Measurements from ENCODE around the gene SMIM30. TPM values are rescaled to one million over a fixed set of nuclear protein-coding genes. Genes with fewer than 3 reads are reported as not detected.
"Not testable (repeated sequence)": the region's sequence is repeated elsewhere in the genome, so short reads cannot be mapped to it uniquely, and the experiment has no call there.

The SMIM30 gene
- total RNA-seq, result 24.2 and 24.3 TPM in 2 replicates

DNA sequence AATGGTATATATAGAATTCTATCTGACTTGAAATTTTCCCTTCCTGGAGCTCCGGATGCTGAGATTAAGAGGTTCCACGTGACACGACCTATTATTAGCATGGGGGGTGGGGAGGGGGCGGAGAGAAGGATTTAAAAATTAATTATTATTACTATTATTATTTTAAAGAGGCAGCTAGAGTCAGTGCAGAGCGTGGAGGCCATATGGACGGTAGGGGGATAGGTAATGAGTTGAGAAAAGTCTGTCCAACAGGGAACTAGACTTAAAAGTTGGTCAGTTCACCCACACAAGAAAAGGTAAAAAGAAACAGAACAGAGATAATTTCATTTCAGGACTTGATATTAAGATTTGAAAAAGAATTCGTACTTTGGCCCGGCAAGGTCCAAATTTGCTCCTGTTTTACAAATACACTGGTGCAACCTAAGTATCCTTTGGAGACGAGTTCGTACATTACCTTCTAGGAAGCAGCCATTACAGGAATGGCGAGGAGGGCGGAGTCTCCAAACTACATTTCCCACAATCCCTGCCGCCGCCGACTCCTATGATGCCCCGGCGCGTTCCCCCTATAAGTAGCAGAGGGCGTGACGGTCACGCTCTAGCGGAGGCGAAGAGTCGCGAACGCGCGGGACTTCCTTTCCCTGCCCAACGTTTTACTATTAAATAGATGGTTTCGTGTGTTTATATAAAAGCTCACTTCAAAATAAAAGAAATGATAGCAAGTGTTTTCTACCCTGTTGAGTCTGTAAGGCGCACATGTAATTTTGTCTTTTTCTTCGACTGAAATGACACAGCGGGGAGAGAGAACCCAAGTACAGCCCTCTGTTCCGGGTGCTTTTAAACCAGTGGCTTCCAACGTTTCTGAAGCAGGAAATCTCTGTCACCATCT, at the start of gene SMIM30:
SMIM30 (minus strand) TSS at position 481 of the 886 bp plus-strand sequence. CDS start 976 bp downstream, outside the sequence.
- intact Hi-C loops (cut with micrococcal nuclease), result loop anchor here (1.0 to 10.0 kb wide), 6 partner anchors 31 to 912 kb away; partner anchors contain the start of genes DOCK4, IFRD1, TMEM168 and ZNF277

- intact Hi-C loops (cut with micrococcal nuclease), result not testable (repeated sequence)
Measured at GRCh38 chr7:113166176-113166575, 47.8 kb upstream of the SMIM30 start.

- intact Hi-C loops (cut with micrococcal nuclease), result no loop called here
Measured at GRCh38 chr7:113161050-113161449, 42.7 kb upstream of the SMIM30 start.

- intact Hi-C loops (cut with micrococcal nuclease), result loop anchor here (1.0 kb wide), 1 partner anchor 261 kb away; no protein-coding TSS in a partner anchor
Measured at GRCh38 chr7:113159746-113160339, 41.5 kb upstream of the SMIM30 start.

DNA sequence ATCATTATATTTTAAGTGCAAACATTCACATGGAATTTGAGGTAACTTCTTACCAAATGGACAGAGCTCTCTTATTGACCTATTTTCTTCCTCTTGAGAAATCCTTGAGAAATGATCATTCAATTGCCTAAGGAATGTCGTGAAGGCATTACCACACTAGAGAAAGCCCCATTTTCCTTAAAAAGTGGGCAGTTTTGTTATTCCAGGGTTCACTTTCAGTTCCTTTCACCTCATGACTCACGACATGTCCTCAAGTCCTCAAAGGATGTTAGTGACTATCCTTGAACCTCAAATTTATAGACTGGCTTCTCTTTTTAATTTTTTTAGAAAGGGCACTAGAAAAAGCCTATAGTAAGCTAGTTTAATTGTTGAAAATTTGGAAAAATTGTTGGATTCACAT, 40.4 kb upstream of the SMIM30 start:
- intact Hi-C loops (cut with micrococcal nuclease), result loop anchor here (1.0 kb wide), 1 partner anchor 263 kb away; no protein-coding TSS in a partner anchor

GRCh38 chr7:113154117-113154516, 35.8 kb upstream of the SMIM30 start:
- intact Hi-C loops (cut with micrococcal nuclease), result no loop called here

DNA sequence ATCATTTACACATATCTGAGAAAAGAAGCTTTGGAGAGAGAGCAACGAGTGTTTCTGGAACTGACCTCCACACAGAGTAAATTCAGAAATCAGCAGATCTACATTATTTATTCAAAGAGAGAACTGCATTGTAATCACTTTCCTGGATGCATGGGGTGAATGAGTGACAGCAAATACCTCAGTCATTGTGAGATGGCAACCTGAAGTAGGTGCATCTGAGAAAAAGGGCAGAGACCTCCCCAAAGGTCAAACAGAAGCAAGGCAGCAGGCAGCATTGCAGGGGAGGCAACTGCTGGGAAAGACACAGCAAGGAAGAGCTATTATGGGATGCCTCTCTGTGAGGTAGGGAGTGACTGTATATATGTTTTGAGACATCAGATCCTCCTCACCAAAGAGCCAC, 26.5 kb upstream of the SMIM30 start:
- intact Hi-C loops (cut with micrococcal nuclease), result no loop called here

DNA sequence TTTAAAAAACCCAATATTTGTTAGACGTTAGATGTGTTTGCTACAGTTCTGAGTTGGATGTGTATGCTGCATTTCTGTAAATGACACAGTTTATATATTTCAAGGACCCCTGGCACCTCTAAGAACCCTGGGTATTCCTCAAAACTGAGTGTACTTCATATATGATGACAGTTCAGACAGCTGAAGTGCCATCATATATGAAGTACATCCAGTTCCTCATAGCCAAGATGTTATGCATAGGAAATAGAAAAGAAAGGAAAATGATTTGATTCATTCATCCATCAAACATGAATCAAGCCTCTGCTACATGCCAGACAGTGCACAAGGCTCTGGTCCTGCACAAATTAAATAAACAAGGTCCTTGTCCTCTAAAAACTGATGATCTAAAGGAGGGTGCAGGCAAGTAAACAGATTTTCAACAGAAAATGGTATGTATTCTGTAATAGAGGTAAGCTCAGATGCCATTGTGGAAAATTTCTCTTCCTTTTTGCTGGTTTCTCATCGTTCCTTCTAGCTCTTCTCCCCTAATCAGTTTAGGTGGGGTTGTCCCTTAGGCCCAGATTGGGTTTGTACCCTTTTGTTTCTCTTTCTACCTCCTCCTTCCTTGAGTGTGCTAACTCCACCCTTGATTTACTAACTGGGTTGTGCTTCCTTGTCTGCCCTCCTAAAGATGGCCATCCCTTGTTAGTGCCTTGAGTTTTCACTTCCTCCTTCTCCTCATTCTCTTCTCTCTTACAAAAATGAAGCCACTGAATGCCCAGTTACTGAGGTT, 25.3 kb upstream of the SMIM30 start:
- intact Hi-C loops (cut with micrococcal nuclease), result no loop called here

DNA sequence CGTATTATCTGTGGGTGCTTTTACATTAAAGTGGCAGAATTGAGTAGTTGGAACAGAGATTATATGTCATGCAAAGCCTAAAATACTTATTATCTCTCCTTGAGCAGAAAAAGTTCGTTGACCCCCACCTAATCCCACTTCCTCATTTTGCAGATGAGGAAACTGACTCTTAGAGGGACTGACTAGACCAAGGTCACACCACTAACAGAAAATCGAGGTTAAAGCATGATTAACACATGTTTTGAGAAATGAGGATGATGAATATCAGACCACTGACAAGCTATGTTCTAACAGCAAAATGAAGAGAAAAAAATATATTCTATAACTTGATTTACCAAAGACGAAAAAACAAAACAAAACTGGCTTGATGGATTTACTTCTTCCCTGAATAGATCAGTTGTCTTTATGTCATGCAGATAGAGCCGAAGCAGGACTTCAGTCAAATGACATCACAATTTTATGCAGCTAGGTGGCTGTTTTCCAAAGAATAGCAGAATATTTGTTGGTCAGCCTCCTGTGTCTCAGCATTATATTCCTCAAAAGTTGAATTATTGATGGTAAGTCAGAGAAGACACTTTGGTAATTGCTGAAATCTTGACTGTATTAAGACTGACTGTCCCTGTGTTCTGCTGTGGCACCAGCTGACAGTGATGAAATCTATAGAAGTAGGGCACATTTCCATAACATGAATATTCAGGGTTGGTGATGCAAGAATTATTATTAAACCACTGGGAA, 24.2 kb upstream of the SMIM30 start:
- intact Hi-C loops (cut with micrococcal nuclease), result no loop called here

DNA sequence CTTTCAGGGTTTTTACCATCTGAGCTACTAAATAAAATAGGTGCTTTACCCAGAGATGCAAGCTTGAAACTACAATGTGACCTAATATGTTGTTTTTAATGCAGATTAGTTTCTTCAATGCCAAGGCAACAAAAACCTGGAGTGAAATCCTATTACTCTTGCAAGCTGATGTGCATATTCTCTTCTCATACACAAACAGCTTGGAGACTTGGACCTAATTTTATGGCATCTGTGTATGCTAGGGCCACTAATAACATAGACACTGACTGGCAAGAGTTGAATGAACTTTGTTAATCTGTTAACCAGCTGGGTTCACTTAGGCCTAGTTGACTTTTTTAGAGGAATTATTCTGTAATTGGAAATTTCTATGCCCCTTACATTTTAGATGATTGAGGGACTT, 23.4 kb upstream of the SMIM30 start:
- intact Hi-C loops (cut with micrococcal nuclease), result no loop called here

DNA sequence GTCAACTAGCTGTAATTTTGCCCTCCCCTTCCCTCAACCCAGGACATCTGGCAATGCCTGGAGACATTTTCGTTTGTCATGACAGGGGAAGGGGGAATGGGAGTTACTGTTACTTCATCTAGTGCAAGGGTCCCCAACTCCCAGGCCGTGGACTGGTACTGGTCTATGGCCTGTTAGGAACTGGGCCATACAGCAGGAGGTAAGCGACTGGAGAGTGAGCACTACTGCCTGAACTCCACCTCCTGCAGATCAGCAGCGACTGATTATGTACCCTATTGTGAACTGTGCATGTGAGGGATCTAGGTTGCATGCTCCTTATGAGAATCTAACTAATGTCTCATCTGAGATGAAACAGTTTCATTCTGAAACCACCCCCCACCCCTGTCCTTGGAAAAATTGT, 22.6 kb upstream of the SMIM30 start:
- intact Hi-C loops (cut with micrococcal nuclease), result no loop called here

GRCh38 chr7:113137241-113137640, 18.9 kb upstream of the SMIM30 start:
- intact Hi-C loops (cut with micrococcal nuclease), result no loop called here

GRCh38 chr7:113134025-113134424, 15.7 kb upstream of the SMIM30 start:
- intact Hi-C loops (cut with micrococcal nuclease), result no loop called here

GRCh38 chr7:113131367-113131766, 13.0 kb upstream of the SMIM30 start:
- intact Hi-C loops (cut with micrococcal nuclease), result no loop called here

GRCh38 chr7:113128031-113128430, 9.7 kb upstream of the SMIM30 start:
- intact Hi-C loops (cut with micrococcal nuclease), result no loop called here

DNA sequence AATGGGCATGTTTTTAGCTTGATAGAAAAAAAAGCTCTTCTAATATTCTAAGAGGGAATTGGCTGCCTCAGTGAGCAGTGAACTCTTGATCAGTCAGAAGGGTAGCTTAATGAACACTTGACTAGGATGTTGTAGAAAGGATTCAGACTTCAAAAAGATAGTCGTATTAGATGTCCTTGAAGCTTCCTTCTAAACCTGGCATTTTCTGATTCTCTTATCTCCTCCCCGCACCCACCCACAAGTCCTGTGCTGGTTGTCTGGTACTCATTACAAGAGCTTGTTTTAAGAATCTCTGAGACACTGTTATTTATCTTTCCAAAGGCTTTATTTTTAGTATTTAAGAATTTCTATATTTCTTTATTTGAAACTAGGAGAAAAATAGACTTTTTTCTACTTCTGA, 7.4 kb upstream of the SMIM30 start:
- intact Hi-C loops (cut with micrococcal nuclease), result no loop called here

GRCh38 chr7:113122744-113123143, 4.4 kb upstream of the SMIM30 start:
- intact Hi-C loops (cut with micrococcal nuclease), result loop anchor here (5.0 kb wide), 1 partner anchor 1560 kb away; the partner anchor contains the start of gene IMMP2L

- intact Hi-C loops (cut with micrococcal nuclease), result loop anchor here (5.0 kb wide), 1 partner anchor 1558 kb away; the partner anchor contains the start of gene IMMP2L
Measured at GRCh38 chr7:113120647-113121046, 2.3 kb upstream of the SMIM30 start.

DNA sequence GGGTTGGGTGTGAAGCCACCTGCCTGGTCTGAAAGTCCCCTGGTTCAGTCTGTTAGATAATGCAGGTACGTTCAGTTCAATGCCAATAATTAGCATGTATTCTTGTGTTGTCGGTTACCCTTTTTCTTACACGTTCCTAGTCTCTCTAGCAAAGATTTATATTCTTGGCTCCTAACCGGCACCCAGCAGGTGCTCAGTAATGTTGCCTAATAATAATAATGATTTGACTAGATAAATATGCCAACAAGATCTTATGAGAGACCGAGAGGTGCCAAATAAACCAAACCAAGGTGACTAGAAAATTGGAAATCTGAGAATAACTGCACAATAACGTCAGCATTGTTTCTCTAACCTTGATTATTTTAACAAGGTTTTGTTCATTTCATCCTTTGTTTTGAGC, 1.1 kb upstream of the SMIM30 start:
- intact Hi-C loops (cut with micrococcal nuclease), result loop anchor here (10.0 kb wide), 1 partner anchor 725 kb away; no protein-coding TSS in a partner anchor

DNA sequence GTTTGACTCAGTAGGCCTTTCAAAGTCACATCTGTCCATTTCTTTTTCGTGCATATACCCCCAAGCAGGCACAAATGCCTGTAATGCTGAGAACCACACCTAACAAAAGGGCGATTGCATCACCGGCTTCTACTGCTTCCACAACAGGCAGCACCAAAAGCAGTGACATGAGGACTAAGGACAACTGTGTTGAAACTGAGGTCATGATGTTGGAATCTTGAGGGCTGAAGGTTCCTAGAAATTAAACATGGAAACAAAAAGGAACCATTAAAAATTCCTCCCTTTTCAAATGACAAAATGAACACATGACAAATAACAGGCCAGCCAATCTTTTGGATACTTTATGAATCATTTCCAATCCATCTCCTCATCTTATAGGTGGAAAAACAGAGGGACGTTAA, 980 bp downstream of the SMIM30 start:
- intact Hi-C loops (cut with micrococcal nuclease), result loop anchor here (10.0 kb wide), 1 partner anchor 723 kb away; no protein-coding TSS in a partner anchor

DNA sequence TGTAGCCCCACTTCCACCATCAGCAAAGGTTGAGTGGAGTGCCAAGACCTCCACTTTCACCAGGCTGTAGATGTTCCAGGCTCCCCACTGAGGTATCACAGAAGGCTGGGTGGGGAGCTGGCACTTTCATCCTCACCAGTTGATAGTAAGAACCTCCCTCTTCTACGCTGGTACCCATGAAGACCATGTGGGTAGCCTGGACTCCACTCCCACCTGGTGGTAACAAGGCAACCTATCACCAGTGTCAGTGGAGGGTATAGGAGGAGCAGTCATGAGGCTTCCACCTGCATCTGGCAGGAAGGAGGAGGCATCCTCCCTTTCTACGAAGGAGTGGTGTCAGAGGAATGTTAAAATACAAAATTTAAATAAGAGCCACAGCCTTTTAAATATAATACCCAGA, 4.4 kb downstream of the SMIM30 start:
- intact Hi-C loops (cut with micrococcal nuclease), result loop anchor here (10.0 kb wide), 1 partner anchor 719 kb away; no protein-coding TSS in a partner anchor
